IPS-18a (cell line): ENCODE results near the gene ARHGAP6.

Experiments
- H3K27ac ChIP-seq: one replicate; pipeline ENCODE4 v1.5.1; 2013; ENCODE audit warnings: low read length
- H3K27me3 ChIP-seq: one replicate; pipeline ENCODE4 v1.6.1; 2013; ENCODE audit warnings: mild to moderate bottlenecking, low read length; ENCODE audit not compliant: control insufficient read depth, insufficient read depth
- H3K36me3 ChIP-seq: one replicate; pipeline ENCODE4 v1.6.1; 2013; ENCODE audit warnings: low read depth, low read length; ENCODE audit not compliant: control insufficient read depth
- H3K4me1 ChIP-seq: one replicate; pipeline ENCODE4 v1.6.1; 2013; ENCODE audit warnings: low read depth, low read length; ENCODE audit not compliant: control insufficient read depth
- H3K4me3 ChIP-seq: one replicate; pipeline ENCODE4 v1.5.1; 2013; ENCODE audit warnings: low read length
- H3K9ac ChIP-seq: one replicate; pipeline ENCODE4 v1.6.1; 2013; ENCODE audit warnings: mild to moderate bottlenecking, low read length, moderate library complexity
- H3K9me3 ChIP-seq: one replicate; pipeline ENCODE4 v1.6.1; 2013; ENCODE audit warnings: low read depth, low read length; ENCODE audit not compliant: control insufficient read depth

Gene ARHGAP6

GRCh38 chrX:11470250-11470974, 195.3 kb downstream of the ARHGAP6 start:
- Histone ChIP-seq H3K27me3 (no peaks in the 10 kb centered on the region), H3K27ac (no peak overlapping the region), H3K4me3 (no peak overlapping the region), H3K9ac (no peak overlapping the region), H3K4me1 (no peaks in the 10 kb centered on the region), H3K9me3 (no peaks in the 10 kb centered on the region), H3K36me3 (no peaks in the 10 kb centered on the region)

GRCh38 chrX:11465648-11466411, 199.9 kb downstream of the ARHGAP6 start:
- Histone ChIP-seq H3K36me3 (no peaks in the 10 kb centered on the region), H3K9me3 (no peaks in the 10 kb centered on the region), H3K4me3 (no peak overlapping the region), H3K27ac (no peak overlapping the region), H3K27me3 (no peaks in the 10 kb centered on the region), H3K9ac (no peak overlapping the region), H3K4me1 (no peaks in the 10 kb centered on the region)

- Histone ChIP-seq H3K9me3 (no peaks in the 10 kb centered on the region), H3K27me3 (no peaks in the 10 kb centered on the region), H3K27ac (no peak overlapping the region), H3K4me1 (no peaks in the 10 kb centered on the region), H3K9ac (no peak overlapping the region), H3K4me3 (no peak overlapping the region), H3K36me3 (no peaks in the 10 kb centered on the region)
Measured at GRCh38 chrX:11464836-11465463, 200.8 kb downstream of the ARHGAP6 start.

- Histone ChIP-seq H3K27ac (no peak overlapping the region), H3K36me3 (no peaks in the 10 kb centered on the region), H3K9me3 (no peaks in the 10 kb centered on the region), H3K27me3 (no peaks in the 10 kb centered on the region), H3K9ac (no peak overlapping the region), H3K4me3 (no peak overlapping the region), H3K4me1 (no peaks in the 10 kb centered on the region)
Measured at GRCh38 chrX:11464380-11464779, 201.3 kb downstream of the ARHGAP6 start.

- no peak overlapping the region for H3K9ac ChIP-seq
Measured at GRCh38 chrX:11462648-11463047, 203.1 kb downstream of the ARHGAP6 start.

GRCh38 chrX:11462136-11462535, 203.6 kb downstream of the ARHGAP6 start:
- Histone ChIP-seq H3K9ac (no peak overlapping the region), H3K4me1 (no peaks in the 10 kb centered on the region), H3K36me3 (no peaks in the 10 kb centered on the region), H3K27me3 (no peaks in the 10 kb centered on the region), H3K4me3 (no peak overlapping the region), H3K27ac (no peak overlapping the region), H3K9me3 (no peaks in the 10 kb centered on the region)

More at GRCh38 chrX:11462648-11463047, 203.1 kb downstream of the ARHGAP6 start:
- Histone ChIP-seq H3K9me3 (no peaks in the 10 kb centered on the region), H3K4me1 (no peaks in the 10 kb centered on the region), H3K4me3 (no peak overlapping the region), H3K27ac (no peak overlapping the region), H3K27me3 (no peaks in the 10 kb centered on the region), H3K36me3 (no peaks in the 10 kb centered on the region)

GRCh38 chrX:11461201-11462001, 204.3 kb downstream of the ARHGAP6 start:
- no peaks in the 10 kb centered on the region for H3K27me3 ChIP-seq
- H3K9me3 ChIP-seq, result no peaks in the 10 kb centered on the region
- no peak overlapping the region for H3K9ac ChIP-seq
- no peak overlapping the region for H3K4me3 ChIP-seq
- H3K27ac ChIP-seq, result no peak overlapping the region
- H3K36me3 ChIP-seq, result no peaks in the 10 kb centered on the region
- H3K4me1 ChIP-seq, result no peaks in the 10 kb centered on the region

- H3K4me1 ChIP-seq, result no peaks in the 10 kb centered on the region
- no peaks in the 10 kb centered on the region for H3K9me3 ChIP-seq
- no peak overlapping the region for H3K27ac ChIP-seq
- no peaks in the 10 kb centered on the region for H3K27me3 ChIP-seq
- no peaks in the 10 kb centered on the region for H3K36me3 ChIP-seq
- H3K9ac ChIP-seq, result no peak overlapping the region
- H3K4me3 ChIP-seq, result no peak overlapping the region
Measured at GRCh38 chrX:11460347-11460746, 205.4 kb downstream of the ARHGAP6 start.

GRCh38 chrX:11458170-11458569, 207.6 kb downstream of the ARHGAP6 start:
- no peak overlapping the region for H3K27ac ChIP-seq
- H3K4me3 ChIP-seq, result no peak overlapping the region
- H3K36me3 ChIP-seq, result no peaks in the 10 kb centered on the region
- H3K27me3 ChIP-seq, result no peaks in the 10 kb centered on the region
- H3K9me3 ChIP-seq, result no peaks in the 10 kb centered on the region
- H3K4me1 ChIP-seq, result no peaks in the 10 kb centered on the region
- H3K9ac ChIP-seq, result no peak overlapping the region

- Histone ChIP-seq H3K27me3 (no peaks in the 10 kb centered on the region), H3K4me3 (no peak overlapping the region), H3K36me3 (no peaks in the 10 kb centered on the region), H3K4me1 (peaks cover 7% of the 10 kb centered on the region), H3K9me3 (no peaks in the 10 kb centered on the region), H3K9ac (no peak overlapping the region), H3K27ac (no peak overlapping the region)
Measured at GRCh38 chrX:11451151-11451550, 214.6 kb downstream of the ARHGAP6 start.

GRCh38 chrX:11450354-11450753, 215.4 kb downstream of the ARHGAP6 start:
- no peak overlapping the region for H3K27ac ChIP-seq
- no peaks in the 10 kb centered on the region for H3K27me3 ChIP-seq
- H3K9ac ChIP-seq, result no peak overlapping the region
- no peak overlapping the region for H3K4me3 ChIP-seq
- H3K4me1 ChIP-seq, result peaks cover 7% of the 10 kb centered on the region
- no peaks in the 10 kb centered on the region for H3K36me3 ChIP-seq
- H3K9me3 ChIP-seq, result no peaks in the 10 kb centered on the region
